NCI-H1930 (cell line): ENCODE results near the gene HUWE1.
"Not testable (repeated sequence)": the region's sequence is repeated elsewhere in the genome, so short reads cannot be mapped to it uniquely, and the experiment has no call there.

Source experiments
- DNase-seq, 2 experiments: peaks; one replicate each; lab custom pipeline; 2025; lab: John Stamatoyannopoulos, UW

Gene HUWE1

DNA sequence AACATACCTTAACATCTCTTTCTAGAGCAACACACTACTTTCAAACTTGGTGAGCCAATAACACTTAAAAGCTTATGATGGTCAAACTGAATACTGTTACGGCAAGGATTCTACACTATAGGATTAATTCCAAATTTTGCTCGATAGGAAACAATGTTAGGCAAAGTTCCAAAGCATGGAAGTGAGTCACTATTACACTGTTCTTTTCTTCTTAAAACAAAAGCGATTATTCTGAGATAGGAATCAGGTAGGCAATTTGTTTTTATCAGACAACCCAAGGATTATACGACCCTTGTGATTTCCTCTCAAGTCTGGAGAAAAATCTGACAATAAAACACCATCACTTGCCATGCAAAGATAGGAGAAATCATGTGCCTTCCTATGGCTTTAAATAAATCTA is 81.5 kb downstream of the HUWE1 start:
- DNase-seq: no peak

DNA sequence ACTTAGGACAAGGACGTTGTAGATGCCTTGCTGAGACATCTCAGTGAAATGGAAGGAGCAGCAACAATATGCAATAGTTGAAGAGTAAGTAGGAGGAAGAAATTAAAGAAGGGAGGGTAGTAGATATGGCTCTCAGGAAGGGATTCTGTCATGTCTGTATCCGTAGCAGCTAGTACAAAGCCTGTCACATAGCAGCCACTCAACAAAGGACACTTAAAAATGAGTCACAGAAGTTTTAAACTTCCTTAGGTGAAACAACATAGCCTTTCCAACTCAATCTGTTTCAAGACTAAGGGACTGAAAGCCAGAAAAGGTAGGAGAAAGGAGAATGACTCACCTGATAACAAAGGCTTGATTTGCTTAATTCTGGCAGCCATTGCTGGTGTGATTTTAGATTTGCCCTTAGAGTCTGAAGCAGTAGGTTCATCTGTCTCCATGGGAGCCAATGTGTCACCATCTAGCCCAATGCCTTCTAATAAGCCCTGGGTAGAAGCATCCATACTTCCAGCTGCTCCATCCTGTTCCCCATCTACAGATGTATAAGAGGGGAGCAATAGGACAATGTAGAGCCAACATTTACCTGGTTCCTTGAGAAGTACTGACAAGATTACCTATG is 86.6 kb downstream of the HUWE1 start:
- no peak for DNase-seq

DNA sequence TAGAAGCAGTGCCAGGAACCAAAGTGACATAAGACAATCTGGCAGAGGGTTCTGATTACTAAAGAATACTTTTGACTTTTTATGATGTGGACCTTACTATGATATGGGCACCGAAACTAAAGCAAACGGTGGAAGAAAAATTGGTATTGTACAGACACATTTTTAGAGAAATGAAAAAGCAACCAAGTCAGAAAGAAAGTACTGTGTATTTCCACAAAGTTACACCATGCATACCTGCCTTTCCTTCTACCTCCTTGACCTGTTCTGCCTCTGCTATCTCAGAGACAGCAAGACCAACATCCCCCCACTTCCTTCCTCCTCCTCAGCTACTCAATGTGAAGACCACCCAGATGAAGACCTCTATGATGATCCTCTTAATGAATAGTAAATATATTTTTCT is 88.3 kb downstream of the HUWE1 start:
- DNase-seq: no peak

DNA sequence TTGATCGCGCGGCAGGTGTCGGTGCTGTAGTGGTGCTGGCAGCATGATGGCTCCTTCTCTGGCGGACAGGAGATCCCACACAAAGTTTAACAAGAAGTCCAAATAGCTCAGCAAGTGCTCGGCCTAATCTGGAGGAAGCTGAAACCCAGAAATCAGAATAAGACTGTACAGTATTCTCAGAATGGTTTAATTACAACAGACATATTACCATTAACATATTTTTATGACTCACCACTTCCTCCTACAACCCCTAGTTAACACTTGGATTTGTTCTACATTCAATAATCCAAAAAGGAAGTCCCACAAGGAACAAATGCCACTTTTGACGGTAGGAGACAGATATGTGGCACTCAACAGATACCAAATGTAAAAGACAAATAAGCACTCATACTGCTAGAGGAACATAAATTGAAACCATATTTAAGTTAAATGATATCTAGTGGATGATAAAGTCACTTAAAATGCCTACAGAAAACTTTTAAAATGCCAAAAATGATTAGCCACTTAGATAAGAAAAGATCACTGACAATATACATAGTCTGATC is 91.2 kb downstream of the HUWE1 start:
- DNase-seq: no peak

DNA sequence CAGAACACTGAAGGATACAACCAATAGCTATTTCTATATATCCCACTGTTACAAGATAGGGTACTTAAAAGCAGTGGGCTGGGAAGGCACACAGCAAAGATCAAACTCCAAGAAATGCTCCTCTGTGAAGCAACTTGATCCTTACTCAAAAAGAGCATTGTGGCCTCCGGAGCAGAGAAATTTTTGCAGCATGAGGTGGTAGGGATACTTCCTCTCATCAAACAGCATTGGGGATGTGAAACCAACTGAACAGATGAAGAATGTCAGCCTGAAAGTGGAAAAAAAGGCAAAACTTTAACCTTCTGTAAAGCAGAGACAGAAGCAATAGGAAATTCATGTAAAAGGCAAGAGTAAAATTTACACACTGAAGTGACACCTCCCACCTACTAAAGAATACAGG is 92.2 kb downstream of the HUWE1 start:
- no peak for DNase-seq

DNA sequence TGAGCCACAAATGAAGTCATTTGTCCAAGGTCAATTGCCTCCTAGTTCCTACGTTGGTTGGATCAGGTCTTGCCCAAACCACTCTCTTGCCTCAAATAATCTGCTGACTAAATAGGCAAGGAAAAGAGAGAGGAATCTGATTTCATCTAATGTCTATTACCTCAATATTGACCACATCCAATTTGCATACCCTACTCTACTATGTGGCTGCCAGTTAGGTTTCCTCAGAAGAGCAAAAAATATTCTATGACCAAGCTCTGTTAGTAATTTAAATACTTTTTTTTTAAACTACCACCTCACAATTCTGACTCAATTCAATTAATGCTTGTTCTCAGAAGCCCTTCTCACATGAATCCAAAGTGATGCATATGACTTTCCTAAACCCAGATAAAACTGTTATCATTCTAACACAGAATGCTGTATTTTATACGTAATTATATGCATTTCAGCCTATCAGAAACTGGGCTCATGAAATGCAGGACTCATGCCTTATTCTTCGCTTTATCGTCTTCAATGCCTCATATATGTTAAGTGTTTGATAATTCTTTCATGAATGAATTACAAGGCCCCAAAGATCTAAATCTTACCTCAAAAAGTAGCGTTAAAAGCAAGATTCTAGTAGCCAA is 98.6 kb downstream of the HUWE1 start:
- no peak for DNase-seq

DNA sequence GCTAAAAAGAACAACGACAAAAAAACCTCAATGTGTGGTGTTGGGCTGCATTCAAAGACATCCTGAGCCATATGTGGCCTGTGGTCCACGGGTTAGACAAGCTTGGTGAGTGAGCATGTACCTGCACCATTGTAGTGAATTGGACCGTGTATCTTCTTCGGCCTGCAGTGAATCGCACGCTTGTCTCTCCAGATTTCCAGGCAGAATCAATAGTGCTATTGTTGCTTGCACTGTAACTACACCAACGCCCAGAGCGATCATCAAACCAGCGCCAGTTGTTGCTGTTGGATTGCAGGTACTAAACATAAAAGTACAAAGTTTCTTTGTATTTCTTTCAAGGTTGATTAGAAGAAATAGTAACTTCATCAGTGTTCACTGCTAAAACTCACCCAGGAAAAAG is 101.6 kb downstream of the HUWE1 start:
- DNase-seq: no peak

DNA sequence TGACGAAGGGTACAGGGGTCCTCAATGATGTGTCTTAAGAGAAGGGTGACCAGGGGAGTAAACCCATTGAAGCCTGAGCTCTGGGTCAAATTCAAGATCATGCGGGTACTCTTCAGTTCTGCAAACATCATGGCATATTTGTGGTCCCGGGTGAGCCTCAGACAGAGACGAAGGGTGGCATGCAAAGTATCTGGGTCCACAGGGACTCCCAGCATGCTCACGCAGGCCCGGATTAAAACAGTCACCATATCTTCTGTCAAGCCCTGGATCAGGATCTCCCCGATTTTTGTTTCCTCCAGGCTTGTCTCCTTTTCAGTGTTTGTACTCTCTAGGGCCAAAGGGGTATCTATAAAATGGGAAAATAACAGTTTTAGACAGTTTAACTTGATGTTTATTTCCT is 102.9 kb downstream of the HUWE1 start:
- no peak for DNase-seq

DNA sequence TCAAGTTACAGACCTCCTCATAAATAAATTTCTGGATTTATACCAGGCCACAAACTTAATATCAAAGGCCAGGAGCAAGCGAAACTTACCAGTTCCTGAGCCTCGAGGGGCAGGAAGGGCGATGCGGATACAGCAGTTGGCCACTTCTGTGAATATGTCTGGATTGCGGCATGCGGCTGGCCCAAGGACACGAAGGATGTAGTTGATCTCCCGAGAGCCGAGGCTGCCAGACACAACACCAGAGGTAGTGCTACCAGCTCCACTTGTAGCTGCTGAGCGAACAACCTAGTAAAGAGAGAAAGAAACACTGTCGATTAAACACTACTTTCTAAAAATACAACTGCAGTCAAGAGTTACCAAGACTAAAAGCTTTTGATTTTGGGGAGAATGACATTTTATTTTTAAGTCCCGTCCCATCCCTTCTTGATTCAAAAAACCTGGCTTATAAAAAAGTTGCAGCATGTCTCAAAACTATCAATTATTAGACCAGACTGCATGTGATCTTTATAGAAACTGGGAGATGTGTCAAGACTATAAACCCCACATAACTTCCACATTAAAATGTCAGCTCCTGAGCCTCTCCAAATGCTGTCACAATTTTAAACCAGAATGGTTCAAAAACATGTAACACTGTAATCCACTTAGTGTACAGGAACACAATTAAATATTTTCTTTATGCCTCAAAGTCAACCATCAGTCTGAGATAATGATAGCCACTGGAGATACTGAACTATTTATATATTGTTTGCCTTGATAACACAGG is 105.6 kb downstream of the HUWE1 start:
- DNase-seq: no peak

DNA sequence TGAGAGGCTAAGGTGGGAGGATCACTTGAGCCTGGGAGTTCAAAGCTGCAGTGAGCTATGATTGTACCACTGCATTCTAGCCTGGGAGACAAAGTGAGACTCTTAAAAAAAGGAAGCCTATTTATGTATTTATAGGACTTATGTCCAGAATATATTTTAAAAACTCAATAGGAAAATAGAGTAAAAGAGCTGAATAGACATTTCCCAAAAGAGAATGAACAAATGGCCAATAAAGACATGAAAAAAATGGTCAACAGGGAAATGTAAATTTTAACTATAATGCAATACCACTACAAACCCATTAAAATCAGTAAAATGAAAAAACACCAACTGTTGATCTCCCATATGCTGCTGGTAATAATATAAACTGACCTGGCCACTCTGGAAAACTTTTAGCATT is 115.0 kb downstream of the HUWE1 start:
- DNase-seq: no peak

DNA sequence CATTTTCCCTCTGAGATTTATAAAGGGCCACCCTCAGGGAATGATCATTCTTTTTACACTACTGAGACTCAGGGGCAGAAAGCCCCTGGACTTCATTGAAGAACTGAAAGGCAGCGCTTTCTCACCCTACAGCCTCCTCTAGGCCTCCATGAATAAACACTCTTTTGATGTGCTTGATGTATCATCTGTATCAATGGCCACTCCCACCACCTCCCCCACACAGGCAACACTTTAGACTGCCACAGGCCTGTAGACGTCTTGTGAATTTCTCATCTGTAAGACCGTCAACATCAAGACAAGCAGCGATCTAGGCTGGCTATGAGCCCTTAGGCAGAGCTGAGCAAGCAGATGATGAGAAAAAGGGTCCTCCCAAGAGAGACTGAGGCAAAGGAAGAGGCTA is 123.2 kb downstream of the HUWE1 start:
- no peak for DNase-seq

DNA sequence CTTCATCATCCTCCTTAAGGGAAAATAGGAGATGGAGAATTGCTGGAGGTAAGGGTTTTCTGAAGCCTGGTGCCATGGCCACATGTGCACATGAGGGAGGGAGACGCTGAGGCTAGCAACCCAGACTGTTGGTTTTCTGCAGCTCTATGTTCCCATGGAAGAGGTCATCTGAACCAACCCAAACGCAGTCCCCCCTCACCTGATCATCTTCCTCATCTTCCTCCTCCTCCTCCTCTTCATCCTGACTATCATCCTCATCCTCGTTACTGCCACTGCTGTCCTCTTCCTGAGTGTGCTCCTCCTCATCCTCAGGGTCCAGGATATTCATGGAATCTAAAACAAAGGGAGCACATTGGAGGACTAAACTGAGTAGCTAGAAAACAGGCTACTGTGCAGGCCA is 124.6 kb downstream of the HUWE1 start:
- no peak for DNase-seq

DNA sequence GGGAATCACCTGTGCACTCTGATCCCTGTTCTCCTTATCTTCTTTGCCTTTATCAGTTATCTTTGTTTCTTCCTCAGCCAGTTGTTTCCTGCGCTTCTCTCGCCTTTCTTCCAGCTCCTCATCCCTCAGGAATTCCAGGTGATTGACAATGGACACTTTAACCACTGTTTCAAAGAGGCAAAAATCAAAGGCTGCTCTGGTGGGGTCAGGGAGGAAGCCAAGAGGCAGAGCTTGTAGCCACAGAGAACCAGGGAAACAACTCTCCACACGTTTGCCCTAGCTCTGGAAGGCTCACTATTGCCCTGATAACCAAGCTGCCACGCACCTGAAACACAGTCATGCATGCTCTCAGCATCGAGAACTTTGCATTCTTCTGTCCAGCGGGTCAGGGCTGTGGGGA is 127.9 kb downstream of the HUWE1 start:
- no peak for DNase-seq

DNA sequence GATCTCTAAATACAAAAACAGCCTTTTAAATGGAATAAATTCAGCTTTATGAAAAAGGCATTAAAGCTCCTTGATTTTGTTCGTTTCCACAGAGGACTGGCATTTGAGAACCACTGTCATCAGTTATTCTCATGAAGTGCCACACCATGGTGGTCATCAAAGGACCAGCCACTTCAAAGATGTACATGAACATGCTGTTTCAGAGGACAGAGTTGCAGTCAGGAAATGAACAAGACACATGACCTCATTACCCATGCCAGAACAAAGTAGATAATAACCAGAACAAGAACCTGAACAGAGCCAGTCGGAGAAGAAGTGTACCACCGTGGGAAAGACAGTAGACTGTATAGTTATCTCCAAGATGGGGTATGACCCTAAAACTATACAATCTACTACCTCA is 129.7 kb downstream of the HUWE1 start:
- no peak for DNase-seq

DNA sequence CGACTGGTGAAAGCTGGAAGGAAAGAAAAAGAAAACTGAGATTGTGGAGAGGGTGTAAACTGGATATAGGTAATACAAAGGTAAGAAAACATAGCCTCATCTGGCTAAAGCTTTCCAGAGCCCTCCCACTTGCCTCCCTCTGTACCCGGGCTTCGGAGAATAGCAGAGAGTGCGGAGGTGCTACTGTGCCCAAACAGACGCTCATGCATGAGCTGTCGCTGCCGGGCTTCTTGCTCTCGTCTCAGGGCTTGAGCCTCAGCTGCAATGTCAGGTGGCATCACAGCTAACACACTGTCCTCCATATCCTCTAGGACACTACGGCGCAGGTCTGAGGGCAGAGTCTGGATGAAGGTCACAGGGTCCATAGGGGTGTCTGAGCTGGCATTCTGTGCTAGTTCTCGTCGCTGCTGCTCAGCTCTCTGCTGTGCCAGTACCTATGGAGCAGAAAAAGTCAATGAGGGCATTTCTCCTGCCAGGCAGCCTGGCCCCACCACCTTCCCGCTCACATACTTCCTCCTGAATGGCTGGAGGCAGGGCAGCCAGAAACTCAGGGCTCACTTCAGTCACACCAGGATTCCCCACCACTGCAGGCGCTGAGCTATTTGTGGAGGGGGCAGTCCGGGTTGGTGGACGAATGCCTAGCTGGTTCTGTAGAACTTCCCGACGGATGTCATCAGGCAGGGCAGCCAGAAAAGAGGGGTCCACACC is 135.6 kb downstream of the HUWE1 start:
- DNase-seq: no peak

DNA sequence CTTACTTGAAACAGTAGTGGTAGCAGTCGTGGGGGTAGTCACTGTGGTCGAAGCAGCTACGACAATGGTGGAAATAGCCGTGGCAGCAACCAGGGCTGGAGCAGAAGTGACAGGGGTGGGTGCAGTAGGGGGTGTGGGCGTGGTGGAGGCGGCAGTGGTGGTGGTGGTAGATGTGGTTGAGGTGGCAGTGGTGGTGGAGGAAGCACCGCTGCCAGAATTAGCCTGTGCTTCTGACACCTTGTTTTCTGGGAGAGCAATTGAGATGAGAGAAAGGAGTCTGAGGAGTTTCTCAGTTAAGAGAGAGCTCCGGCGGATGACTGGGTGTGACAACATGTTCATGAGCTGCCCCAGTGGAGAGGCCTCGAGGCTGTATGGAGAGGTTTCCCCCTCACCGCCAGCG is 138.9 kb downstream of the HUWE1 start:
- DNase-seq: no peak

DNA sequence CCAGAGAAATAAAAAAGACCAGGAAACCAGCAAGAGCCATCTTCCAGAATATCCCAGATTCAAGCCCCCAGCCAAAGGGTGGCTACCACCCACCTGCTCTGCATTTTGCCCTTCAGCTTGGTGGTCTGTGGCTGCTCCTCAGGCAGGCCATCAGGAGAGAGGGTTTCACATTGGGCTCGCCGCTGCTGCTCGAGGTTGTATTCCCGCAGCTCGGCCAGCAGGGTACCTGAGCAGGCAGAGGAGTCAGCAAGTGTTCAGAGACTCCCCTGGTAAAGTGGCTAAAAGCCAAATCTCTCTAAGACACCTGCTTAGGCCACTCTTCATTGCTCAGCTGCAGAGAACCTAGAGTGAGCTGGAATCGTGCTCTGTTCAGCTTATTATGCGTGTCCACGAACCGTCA is 141.6 kb downstream of the HUWE1 start:
- DNase-seq: no peak

DNA sequence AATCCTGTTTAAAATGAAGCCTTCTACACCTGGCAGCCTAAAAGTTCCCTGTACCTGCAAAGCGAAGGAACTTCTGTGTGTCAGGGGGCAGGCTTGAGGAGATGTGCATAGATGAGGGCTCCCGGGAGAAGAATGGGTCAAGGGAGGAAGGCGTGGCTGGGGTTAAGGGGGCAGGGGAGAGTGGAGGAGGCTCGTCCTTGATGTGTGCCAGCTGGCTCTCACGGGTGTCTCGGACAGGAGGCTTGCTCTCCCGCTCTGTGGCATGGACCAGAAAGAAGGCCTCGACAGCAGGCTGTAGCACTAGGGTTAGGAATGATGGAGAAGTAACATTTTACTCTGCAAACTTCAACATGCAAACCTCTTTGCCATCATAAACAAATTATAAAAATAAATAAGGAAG is 147.7 kb downstream of the HUWE1 start:
- no peak for DNase-seq

DNA sequence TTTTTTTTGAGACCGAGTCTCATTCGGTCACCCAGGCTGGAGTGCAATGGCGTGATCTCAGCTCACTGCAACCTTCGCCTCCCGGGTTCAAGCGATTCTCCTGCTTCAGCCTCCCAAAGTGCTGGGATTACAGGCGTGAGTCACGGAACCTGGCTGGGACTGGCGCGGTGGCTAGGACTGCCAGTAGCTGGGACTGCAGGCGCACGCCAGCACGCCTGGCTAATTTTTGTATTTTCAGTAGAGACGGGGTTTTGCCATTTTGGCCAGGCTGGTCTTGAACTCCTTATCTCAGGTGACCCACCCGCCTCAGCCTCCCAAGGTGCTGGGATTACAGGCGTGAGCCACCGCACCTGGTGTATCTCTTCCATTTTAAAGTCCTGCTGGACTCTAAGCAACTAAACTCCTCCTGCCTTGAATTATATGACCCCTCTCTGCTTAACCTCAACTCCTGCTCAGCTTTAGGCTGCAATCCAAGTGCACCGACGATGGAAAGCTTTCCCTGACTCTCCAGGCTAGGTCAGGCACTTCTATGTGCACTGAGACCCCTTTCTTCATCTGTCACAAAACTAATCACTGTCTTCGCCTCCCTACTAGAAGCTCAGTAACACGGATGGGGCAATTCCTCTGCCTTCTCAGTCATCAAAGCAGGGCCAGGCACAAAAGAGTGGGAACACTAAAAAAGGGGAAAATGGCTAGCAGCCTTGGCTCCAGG is 155.1 kb downstream of the HUWE1 start:
- not testable (repeated sequence) for DNase-seq

DNA sequence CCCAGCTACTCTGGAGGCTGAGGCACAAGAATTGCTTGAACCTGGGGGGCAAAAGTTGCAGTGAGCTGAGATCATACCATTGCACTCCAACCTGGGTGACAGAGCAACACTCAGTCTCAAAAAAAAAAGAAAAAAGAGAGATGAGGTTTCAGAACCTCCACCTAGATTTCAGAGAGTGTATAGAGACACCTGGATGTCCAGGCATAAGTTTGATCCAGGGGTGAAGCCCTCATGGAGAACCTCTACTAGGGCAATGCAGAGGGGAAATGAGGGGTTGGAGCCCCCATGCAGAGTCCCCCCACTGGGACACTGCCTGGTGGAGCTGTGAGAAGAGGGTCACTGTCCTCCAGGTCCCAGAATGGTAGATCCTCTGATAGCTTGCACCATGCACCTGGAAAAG is 159.5 kb downstream of the HUWE1 start:
- DNase-seq: no peak

DNA sequence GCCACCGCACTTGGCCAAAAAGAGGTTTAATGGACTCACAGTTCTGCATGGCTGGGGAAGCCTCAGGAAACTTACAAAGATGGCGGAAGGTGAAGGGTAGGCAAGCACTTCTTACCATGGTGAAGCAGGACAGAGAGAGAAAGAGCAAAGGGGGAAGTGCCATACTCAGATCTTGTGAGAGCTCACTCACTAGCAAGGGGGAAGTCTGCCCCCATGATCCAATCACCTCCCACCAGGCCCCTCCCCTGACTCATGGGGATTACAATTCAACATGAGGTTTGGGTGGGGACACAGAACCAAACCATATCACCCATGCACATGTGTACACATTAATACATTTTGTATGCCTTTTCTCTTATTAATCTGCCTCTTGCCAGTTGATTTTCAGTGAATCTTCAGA is 175.2 kb downstream of the HUWE1 start:
- DNase-seq: no peak

DNA sequence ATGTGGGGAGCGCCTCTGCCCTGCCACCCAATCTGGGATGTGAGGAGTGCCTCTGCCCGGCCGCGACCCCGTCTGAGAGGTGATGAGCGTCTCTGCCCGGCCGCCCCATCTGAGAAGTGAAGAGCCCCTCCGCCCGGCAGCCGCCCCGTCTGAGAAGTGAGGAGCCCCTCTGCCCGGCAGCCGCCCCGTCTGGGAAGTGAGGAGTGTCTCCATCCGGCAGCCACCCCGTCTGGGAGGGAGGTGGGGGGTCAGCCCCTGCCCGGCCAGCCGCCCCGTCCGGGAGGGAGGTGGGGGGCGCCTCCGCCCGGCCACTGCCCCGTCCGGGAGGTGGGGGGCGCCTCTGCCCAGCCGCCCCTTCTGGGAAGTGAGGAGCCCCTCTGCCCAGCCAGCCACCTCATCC is 182.5 kb downstream of the HUWE1 start:
- DNase-seq: not testable (repeated sequence)
